ENCODE results near the gene TRAK1.

The TRAK1 gene

DNA sequence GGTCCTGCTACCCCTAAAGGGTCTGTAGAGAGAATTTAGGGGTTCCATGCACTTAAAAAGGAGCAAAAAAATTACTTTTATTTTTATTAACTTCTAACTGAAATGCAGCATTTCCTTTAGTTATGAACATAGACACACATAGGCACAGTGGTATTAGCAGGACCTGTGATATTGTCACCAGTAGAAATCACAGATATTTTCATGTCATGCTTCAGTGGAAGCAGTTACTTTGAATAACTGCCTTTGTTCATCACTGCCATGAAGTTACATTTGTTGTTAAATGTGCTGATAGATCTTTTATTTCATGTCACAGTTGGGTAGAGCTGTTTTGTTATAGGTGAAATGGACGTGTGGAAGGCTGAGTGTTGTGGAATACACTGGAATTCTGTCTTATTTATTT lies 37.4 kb downstream of the TRAK1 start:
- DNase-seq = no peak

DNA sequence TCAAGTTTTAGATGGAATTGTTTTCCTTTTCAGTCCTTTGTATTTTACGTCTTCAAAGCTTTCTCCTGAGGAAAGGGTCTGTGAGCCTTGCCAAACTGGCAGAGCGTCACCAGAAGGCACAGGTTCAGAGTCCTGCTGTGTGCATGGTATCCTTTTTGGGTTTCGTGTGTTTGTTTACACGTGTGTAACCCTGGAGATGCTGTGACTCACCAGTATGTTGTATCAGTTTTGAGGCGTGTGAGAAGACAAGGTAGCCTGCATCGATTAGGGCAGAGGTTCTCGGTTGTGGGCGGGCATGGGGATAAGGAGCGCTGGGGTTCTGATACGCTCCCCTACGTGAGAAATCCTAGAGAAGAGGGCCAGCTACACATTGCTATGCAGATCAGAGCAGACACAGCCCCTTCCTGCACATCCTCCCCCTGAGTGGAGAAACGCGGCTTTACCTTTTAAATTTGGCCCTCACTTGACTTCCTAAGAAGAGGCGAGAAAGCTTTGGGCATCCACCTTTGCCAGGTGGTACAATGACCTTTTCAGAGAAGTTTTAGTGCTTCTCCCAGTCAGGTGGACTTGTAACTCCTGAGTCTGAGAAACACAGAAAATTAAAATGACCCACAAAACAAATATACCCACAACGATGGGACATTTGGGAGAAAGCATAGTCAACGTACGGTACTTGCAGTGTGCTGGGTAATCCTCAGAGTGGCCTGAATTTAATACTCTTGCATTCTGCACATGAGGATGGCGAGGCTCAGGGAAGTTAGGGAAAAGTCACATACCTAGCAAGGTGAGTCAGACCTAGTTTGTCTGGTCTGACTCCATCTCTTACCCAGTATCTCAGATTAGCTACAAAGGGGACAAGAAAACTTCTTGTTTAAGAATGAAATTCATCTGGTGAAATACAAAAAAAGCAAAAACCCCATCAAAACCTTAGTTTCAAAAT lies 38.1 kb downstream of the TRAK1 start:
- DNase-seq = no peak

DNA sequence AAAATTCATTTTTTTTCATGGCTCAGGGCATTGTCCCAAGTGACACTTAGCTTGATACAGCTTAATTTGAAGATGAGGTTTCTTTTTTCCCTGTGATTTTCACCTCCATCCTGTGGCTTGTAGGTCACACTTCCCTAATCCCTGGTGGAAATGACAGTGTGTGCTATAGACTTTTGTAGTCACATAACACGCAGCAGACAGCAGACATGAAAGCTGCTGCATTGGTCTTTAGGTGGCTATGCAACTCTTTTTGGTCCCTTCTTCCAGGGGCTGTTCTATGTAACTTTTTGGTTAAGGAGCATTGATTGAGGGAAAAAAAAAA lies 38.8 kb downstream of the TRAK1 start:
- no peak for DNase-seq

DNA sequence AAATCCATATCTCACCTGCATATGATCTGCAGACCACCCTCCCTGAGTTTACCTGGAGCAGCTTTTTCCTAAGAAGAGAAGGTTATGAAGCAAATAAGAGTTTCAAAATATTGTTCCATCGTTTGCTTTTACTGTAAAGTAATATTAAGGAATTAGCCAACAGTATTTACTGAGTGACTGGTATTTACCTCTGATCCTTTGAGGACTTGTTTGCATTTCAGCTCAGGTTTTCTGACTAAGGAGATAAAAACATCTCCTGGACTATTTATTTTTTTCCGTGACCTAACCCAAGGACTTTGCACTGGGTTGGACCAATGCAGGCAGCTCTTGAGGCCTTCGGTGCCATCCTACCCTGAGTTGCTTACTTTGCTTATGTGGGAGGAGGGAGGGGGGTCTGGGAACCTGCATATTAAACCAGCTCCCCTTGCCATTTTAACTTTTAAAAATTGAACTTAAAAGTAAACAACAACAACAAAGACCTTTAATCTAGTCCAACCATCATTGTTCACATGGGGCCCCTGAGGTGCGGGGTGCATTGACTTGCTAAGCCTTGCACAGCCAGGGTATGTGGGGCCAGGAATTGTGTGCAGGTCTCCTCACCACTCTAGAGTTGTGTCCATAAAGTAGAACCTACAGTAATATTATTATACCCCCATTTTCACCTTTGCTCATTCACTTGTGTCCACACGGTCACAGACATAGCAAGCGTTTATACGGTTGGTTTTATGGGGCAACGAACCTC lies 39.3 kb downstream of the TRAK1 start:
- DNase-seq = no peak

DNA sequence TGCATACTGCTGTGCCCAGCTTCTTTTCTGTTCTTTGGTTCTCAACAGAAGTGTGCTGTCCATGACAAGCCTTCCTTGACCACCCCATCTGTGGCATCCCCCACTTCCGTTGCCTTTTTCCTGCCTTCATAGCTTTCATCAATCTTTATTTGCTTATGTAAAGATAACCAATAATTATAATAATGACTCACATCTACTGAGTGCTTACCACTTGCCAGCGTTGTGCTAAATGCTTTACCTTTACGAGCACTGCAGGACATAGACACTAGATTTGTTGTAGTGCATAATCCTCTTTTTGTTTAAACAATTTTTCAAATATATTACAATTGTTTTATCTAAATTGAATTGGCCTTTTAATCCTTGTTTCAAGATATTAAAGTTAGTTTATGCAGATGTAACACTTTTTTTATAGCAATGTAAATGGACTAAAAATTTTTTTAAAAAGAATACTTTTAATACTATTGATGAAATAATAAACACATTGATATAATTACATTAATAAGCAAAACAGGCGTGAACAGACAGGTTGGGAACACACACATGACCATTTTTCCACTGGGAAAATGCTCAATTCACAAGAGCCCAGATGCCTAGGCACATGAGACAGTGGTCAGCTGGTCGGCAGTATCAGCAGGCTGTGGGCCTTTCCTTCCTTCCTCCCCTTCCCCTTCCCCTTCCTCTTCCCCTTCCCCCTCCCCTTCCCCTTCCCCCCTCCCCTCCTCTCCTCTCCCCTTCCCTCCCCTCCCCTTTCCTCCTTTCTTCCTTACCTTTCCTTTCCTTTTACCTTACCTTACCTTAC lies 42.5 kb downstream of the TRAK1 start:
- DNase-seq = no peak

DNA sequence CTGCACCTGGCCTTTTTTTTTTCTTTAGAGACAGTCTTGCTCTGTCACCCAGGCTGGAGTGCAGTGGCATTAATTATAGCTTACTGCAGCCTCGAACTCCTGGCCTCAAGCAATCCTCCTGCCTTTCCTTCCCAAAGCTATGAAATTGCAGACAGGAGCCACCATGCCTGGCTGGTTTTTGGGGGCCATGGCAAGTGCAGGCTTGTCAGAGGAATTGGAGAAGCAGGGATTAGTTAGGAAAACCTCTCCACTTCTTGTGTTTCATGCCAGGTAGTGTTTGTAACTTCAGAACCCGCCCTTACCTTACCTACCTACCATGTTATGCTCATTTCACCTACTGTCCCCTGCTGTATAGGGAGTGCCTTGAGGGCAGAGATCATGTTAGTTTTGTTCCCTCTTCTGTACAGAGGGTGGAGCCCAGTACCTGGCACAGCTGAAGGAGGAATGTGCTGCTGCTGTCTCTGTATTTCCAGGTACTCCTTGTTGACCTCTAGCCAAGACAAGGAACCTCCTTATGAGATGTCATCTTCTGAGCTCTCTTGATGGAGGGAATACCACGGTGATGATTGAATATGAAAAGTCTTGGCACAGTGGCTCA lies 43.8 kb downstream of the TRAK1 start:
- no peak for DNase-seq

DNA sequence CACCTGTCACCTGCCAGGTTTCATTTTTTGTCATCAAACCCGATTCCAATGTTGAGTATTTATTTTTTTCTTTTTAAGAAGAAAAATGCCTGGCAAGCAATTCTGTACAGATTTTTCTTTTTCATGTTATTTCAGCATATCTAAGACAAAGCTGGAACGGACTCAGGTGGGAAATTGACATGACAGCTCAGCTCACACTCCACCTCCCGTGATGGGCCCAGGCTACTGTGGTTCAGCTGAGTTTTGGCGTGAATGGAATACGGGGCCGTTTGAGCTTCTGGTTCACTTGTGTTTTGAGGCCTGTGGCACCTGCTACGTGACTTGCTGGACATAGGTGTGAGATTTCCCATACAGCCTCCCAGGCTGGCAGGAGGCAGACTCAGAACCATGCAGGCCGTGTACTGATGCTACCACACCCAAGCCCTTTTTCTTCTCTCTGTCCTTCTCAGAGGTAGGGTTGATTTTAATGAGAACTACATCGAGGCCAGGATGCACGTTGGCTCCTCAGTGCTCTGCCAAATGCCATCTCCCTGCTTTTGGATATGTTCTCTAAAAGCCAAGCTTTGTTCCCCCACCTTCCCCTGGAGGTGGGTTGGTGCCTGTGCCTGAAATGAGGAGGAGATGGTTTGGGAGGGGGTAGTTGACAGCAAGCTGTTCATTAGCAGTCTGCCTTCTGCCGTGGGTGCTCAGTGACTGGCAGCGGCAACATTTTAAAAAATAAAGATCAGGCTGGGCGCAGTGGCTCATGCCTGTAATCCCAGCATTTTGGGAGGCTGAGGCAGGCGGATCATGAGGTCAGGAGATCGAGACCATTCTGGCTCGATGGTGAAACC lies 48.7 kb downstream of the TRAK1 start:
- no peak for DNase-seq

DNA sequence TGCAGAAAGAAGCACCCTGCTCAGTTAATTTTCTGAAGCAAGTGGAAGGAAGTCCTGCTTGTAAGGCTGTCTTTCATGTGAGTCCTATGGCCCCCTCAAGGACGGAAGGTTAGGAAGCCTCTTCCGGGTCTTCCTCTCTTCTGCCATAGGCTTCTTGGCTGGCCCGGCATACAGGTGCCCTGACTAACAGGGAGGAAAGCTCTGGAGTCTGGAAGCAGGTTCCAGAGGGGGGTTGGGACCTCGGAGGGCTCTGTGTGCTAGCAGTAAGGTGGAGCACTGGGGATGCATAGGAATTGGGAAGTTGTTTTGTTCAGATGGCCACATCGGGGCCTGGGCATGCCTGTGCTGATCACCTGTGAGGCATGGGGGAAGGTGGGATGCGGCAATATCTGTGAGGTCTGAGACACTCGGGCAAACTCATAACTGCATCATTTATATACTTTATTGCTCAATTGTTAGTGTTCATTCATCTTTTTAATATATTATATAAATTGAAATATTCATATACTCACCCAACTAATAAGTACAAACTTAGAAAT lies 49.6 kb downstream of the TRAK1 start:
- DNase-seq = no peak

DNA sequence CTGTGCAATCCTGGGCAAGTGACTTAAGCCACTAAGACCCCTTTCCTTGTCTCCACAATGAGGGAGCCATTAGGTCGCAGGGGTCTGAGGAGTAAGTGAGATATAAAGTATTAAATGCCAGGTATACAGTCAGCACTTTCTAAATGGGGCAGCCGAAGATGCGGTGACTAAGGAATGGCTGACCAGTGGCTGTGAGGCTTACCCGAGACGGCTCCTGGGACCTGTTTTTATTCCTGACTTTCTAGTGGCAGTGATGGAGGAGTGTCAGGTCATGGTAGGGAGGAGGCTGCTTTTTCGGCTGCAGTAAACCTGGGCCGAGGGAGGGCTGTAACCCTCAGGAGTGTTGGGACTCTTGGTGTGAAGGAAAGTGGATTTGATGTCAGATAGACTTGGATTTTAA lies 52.3 kb downstream of the TRAK1 start:
- DNase-seq = no peak

DNA sequence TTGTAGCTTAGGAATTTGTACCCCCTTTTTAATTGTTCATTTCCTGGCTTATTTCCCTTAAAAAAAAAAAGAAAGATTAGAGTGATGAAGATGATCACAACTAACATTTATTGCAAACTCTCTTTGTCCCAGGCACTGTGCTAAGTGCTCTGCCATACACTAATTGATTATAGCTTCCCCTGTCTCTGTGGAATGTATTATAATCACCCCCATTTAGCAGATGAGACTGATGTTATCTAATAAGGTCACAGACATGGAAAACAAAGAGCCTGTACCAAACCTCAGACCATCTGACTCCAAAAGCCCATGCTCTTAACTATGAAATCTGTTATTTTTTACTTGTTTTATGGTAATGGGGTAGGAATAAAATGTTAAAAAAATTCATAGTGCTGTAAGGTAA lies 53.1 kb downstream of the TRAK1 start:
- DNase-seq = no peak

DNA sequence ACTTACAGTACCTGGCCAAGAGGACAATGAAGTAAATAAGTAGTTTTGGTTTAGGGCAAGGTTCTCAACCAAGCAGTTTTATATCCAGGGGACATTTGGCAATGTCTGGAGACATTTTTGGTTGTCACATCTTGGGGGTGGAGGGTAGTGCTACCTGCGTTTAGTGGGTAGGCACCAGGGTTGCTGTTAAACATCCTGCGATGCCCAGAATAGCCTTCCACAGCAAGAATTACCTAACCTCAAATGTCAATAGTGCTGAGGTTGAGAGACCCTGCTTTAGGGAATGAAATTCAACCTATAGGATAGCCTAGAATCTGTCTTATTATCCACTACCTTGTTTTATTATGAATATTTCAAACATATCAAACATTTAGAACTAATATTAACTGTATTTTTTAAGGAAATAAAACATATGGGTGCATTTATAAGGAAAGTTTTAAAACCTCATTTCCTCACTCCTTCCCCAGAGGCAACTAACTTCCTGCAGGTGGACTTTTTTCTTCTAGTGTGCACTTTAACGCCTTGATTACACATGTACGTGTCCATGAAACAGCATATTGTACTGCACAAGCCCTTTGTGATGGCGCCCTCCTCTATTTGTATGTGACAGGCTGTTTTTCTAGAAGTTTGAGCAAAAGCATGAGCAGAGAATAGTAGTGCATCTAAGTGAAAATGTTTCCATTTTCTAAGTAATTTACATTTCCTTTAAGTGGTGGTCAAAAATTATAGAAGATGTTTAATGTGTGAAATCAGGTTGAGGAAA lies 57.1 kb downstream of the TRAK1 start:
- no peak for DNase-seq

DNA sequence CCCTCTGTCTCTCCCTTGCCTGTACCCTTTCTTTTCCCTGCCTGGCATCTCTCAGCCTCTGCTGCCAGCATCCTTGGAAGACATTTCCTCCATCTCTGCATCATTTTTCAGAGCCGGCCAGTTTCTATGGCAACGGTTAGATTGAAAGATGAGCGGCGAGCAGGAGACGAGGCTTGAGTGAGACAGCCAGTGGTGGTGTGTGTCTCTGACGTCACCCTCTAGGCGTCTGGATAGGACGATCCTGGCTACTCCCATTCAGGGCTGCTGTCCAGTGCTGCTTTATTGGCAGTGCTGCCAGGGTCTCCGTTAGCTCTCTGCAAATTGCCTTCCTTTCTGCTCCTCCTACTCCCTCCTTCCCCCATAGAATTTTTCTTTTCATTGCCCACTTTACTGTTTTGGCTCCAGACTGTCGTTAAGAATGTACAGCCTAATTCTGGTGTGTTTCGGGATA lies 57.9 kb downstream of the TRAK1 start:
- no peak for DNase-seq

DNA sequence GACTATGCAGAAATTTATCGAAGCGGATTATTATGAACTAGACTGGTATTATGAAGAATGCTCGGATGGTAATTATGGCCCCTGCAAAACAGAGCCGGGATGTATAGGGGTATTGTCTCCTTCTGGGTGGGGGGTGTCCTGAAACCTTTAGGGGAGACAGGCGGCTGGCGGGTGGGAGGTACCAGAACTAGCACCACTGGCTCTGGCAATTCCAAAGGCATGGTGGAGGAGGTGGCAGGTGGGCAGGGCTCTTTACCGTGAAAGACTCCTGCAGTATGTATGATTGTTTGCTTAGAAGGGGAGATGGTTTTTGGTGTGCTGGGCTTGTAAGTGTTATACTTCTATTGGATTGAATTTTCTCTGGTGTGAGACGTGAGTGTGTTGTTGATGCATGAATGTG lies 58.4 kb downstream of the TRAK1 start:
- no peak for DNase-seq

DNA sequence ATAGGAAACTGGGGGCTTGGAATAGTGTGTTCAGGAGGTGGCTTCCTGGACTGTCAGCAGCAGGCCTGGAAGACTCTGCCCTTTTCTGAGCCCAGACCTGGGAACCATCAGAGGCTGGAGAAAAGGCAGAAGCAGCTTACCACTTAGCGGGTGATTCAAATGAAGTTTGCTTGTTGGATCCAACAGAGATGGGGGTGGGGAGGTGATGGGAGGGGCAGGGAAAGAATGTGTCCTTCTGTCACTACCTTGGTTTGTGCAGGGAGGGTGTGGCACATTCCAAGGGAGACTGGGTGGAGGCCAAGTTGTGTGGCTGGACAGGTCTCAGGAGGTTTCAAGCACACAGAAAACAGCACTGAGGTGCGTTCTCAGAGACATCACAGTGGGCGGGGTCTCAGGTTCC lies 58.8 kb downstream of the TRAK1 start:
- DNase-seq = no peak

DNA sequence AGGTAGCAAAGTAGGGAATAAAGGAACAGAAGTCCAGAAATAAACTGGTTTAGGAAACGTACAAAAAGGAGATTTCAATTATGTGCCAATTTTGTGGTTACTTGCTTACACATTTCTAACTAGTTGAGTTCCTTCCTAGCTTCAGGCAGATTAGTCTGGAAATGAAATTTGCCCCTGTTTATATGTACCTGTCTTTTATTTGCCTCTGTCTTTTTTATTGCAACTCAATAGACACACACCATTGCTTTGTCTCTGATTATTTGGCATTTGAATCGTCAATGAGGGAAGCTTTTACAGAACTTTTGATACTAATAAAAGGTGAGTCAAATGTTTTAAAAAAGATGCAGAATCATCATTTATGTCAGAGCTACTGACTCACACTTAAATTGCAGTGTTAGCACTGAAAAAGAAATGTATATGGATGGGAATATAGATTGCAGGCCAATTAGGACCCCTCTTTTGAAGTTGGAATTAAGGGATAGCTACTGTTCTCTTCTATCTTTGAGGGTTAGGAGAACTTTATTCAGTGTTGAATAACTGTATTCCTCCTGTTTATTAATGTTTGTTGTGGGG lies 60.5 kb downstream of the TRAK1 start:
- DNase-seq = no peak

DNA sequence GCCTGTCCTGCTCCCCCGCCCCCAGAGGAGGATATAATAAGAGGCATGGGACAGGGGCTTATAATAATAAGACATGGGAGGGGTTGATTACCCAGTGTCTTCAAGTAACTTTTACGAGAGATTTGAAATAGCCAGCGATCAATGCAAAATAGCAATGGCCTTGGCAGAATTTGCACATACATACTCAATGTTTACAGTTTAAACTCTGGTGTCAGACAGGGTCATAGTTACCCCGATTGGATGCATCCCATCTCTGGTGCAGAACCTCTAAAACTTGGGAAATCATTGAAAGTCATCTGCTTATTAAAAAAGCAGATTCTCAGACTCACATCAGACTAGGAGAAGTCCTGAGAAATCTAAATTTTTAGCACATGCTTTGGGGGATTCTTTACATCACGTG lies 61.0 kb downstream of the TRAK1 start:
- DNase-seq = no peak

DNA sequence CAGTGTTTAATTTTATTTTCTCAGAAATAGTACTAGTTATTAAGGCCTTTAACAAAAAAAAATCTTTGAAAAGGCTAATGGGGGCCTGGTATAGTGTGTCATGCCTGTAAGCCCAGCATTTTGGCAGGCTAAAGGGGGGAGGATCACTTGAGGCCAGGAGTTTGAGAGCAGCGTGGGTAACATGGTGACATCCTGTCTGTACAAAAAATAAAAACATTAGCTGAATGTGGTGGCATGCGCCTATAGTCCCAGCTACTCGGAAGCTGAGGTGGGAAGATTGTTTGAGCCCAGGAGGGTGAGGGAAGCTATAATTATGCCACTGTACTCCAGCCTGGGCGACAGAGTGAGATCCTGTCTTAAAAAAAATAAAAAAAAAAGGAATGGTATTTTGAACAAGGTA lies 61.9 kb downstream of the TRAK1 start:
- DNase-seq = no peak

DNA sequence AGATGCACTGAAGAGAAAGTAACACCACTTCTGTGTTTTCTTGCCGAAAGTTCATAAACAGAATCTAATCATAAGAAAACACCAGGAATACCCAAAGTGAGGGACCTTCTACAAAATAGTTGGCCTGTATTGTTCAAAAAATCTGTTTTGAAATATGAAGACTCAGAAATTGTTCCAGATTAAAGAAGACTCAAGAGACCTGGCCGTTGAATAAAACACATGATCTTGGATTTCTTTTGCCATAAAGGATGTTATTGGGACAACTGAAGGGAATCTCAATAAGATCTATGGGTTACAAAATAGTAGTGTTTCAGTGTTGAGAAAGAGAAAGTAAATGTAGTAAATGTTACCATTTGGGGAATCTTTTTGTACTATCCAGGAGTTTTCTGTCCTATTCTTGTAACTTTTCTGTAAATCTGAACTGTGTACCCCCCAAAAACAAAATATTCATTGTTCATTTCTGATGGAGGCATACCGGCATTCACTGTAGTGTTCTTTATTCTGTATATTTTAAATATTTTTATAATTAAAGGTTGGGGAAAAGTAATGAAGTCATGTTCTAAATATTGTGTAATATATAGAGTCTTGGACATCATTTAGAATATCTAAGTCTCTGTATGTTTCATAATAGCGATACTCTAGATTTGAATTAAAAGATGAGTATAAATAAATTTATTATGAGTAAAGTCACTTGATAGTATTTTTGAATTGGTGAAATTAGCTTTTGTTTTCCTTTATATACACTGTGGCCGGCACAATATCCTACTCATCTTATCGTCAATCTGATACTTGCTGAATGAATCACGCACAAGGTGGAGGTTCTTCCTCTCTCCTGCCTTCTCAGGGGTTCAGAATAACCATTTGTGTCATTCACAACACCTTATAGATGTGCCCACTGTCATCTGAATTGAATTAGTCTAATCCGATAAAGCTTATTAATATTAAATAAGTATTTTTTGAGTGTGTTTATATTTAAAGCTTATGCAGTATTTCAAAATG lies 66.7 kb downstream of the TRAK1 start:
- no peak for DNase-seq

DNA sequence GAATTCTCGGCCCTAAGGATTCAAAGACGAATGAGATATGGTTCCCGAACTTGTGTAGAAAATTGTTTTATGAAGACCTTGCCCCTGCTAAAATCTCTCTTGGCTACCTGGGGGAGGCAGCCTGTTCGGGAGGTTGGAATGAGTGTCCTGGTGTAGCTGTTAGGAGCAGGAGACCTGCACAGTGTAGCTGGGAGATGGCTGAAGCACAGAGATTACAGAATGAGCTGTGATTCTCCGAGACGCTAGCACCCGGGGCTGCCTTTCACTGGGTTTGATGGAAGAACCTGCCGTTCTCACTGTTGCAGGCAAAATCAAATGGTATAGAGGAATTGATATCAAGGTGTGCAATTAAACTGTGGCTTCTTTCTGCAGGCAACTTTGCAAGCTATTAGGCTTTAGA lies 68.0 kb downstream of the TRAK1 start:
- DNase-seq = no peak

All from stimulated activated naive CD4-positive, alpha-beta T cell (primary cell).